ENCODE results near the gene RGS16.

Gene RGS16

GRCh38 chr1:182621906-182622305 is 17.7 kb upstream of the RGS16 start:
- Histone ChIP-seq H3K4me3 (ENCODE audit: low read depth, low read length) (no peak overlapping the region), H3K4me1 (ENCODE audit: control insufficient read depth, insufficient read depth, low read length) (peaks cover 16% of the 10 kb centered on the region), H3K9me3 (ENCODE audit: control insufficient read depth, insufficient read depth, low read depth, low read length) (no peaks in the 10 kb centered on the region), H3K36me3 (ENCODE audit: control insufficient read depth in 2 of 2, insufficient read depth in 1 of 2, low read length in 2 of 2) (no peaks in the 10 kb centered on the region), H3K27ac (ENCODE audit: extremely low read depth, low read depth, low read length) (no peak overlapping the region)
- ChIA-PET CTCF (no interaction called here), POLR2A (no interaction called here)
- TF ChIP-seq ZNF350 (tag by site-specific recombination; IDR thresholded peaks at IDR 0.05) (no peak), ZBTB17 (tag by site-specific recombination; IDR thresholded peaks at IDR 0.05) (no peak), ZFHX2 (tag by site-specific recombination; conservative IDR thresholded peaks at IDR 0.05) (no peak), INSM2 (tag by site-specific recombination; IDR thresholded peaks at IDR 0.05) (no peak), ZFP3 (tag by site-specific recombination; IDR thresholded peaks at IDR 0.05; ENCODE audit: low read depth) (no peak), ZNF37A (tag by site-specific recombination; IDR thresholded peaks at IDR 0.05) (no peak), ZSCAN4 (tag by site-specific recombination; IDR thresholded peaks at IDR 0.05) (no peak), ZNF76 (tag by site-specific recombination; IDR thresholded peaks at IDR 0.05; ENCODE audit: borderline replicate concordance, low read depth) (no peak), ZNF544 (tag by site-specific recombination; IDR thresholded peaks at IDR 0.05) (no peak), ZNF510 (tag by site-specific recombination; IDR thresholded peaks at IDR 0.05; ENCODE audit: insufficient replicate concordance) (no peak), ZNF266 (tag by site-specific recombination; IDR thresholded peaks at IDR 0.05; ENCODE audit: low read depth) (no peak), PATZ1 (tag by site-specific recombination; IDR thresholded peaks at IDR 0.05) (no peak), TSHZ1 (tag by site-specific recombination; IDR thresholded peaks at IDR 0.05; ENCODE audit: borderline replicate concordance) (no peak)
- TF ChIP-seq, protein P1, sequence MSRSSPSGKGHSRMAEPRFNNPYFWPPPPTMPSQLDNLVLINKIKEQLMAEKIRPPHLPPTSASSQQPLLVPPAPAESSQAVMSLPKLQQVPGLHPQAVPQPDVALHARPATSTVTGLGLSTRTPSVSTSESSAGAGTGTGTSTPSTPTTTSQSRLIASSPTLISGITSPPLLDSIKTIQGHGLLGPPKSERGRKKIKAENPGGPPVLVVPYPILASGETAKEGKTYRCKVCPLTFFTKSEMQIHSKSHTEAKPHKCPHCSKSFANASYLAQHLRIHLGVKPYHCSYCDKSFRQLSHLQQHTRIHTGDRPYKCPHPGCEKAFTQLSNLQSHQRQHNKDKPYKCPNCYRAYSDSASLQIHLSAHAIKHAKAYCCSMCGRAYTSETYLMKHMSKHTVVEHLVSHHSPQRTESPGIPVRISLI (tag by site-specific recombination; IDR thresholded peaks at IDR 0.05) = no peak
- TF ChIP-seq, protein P2, sequence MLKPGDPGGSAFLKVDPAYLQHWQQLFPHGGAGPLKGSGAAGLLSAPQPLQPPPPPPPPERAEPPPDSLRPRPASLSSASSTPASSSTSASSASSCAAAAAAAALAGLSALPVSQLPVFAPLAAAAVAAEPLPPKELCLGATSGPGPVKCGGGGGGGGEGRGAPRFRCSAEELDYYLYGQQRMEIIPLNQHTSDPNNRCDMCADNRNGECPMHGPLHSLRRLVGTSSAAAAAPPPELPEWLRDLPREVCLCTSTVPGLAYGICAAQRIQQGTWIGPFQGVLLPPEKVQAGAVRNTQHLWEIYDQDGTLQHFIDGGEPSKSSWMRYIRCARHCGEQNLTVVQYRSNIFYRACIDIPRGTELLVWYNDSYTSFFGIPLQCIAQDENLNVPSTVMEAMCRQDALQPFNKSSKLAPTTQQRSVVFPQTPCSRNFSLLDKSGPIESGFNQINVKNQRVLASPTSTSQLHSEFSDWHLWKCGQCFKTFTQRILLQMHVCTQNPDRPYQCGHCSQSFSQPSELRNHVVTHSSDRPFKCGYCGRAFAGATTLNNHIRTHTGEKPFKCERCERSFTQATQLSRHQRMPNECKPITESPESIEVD (tag by site-specific recombination; IDR thresholded peaks at IDR 0.05) = no peak

Data from HEK293 (cell line).